GM19099 (cell line): ENCODE data around the gene TMEM139.

ENCODE experiments used
- POLR2A ChIP-seq: IDR thresholded peaks from 3 replicates; pipeline ENCODE4 v1.6.1; 2011; ENCODE audit warnings: low read depth; ENCODE audit not compliant: insufficient read length; ENCODE audit errors: extremely low read depth

Gene TMEM139

GRCh38 chr7:143279186-143280098 lies 5.3 kb upstream of the TMEM139 start:
- TF ChIP-seq POLR2A = no peak

GRCh38 chr7:143280160-143280559 lies 4.6 kb upstream of the TMEM139 start:
- TF ChIP-seq POLR2A = no peak

GRCh38 chr7:143280566-143280965 lies 4.2 kb upstream of the TMEM139 start:
- TF ChIP-seq POLR2A = no peak

GRCh38 chr7:143281529-143281928 lies 3.2 kb upstream of the TMEM139 start:
- no peak for TF ChIP-seq POLR2A

- no peak for TF ChIP-seq POLR2A
These were observed 2.6 kb upstream of the TMEM139 start for GRCh38 chr7:143282124-143282523.

- TF ChIP-seq POLR2A = no peak
These were observed 1.4 kb upstream of the TMEM139 start for GRCh38 chr7:143283381-143283780.

GRCh38 chr7:143285470-143285778 lies 666 bp downstream of the TMEM139 start:
- no peak for TF ChIP-seq POLR2A

GRCh38 chr7:143285806-143286521 lies 1.2 kb downstream of the TMEM139 start:
- TF ChIP-seq POLR2A = no peak

- TF ChIP-seq POLR2A = no peak
These were observed 1.7 kb downstream of the TMEM139 start for GRCh38 chr7:143286522-143286890.

- TF ChIP-seq POLR2A = no peak
These were observed 2.7 kb downstream of the TMEM139 start for GRCh38 chr7:143287339-143287934.

GRCh38 chr7:143287935-143288826 lies 3.4 kb downstream of the TMEM139 start, which contains the start of gene CASP2:
Gene CASP2 (plus strand): TSS chr7:143288351. CDS start chr7:143288456, 105 bp downstream.
- TF ChIP-seq POLR2A = peak; percentile 86

GRCh38 chr7:143288836-143289235 lies 4.1 kb downstream of the TMEM139 start:
- no peak for TF ChIP-seq POLR2A

GRCh38 chr7:143289421-143289820 lies 4.7 kb downstream of the TMEM139 start:
- no peak for TF ChIP-seq POLR2A

GRCh38 chr7:143290293-143290692 lies 5.5 kb downstream of the TMEM139 start:
- no peak for TF ChIP-seq POLR2A

GRCh38 chr7:143292876-143293275 lies 8.1 kb downstream of the TMEM139 start:
- TF ChIP-seq POLR2A = no peak
